Ovary (tissue), 3 donors: ENCODE data around the gene DDX47.

Source experiments
- CTCF ChIP-seq, 3 donors: fragments of 450-650 bp in 2 of 3; fragments of 200-600 bp in 1 of 3; IDR thresholded peaks; one replicate each; pipeline versions ENCODE4 v1.5.1 to v1.8.0; 2016 to 2022; ENCODE audit warnings: antibody characterized with exemption in 3 of 3, mild to moderate bottlenecking in 1 of 3
- EP300 ChIP-seq: sonication (generic); formaldehyde crosslinking; IDR thresholded peaks from one replicate; pipeline ENCODE4 v1.6.1; 2017; ENCODE audit warnings: antibody characterized with exemption
- POLR2A ChIP-seq: fragments of 450-650 bp; IDR thresholded peaks from one replicate; pipeline ENCODE4 v1.6.1; 2017; ENCODE audit warnings: antibody characterized with exemption, mild to moderate bottlenecking, moderate library complexity
- donor health status: DM: no; HTN: no; CAD: no.

- TF ChIP-seq CTCF (IDR thresholded peaks at IDR 0.05), result no peak
- no peak for TF ChIP-seq POLR2A
- no peak for TF ChIP-seq EP300
These were observed 55.5 kb downstream of the DDX47 start for GRCh38 chr12:12868477-12869235.
